Endometrium (tissue), 2 donors: ENCODE data around the gene KRT33A.

Experiments used
- FAIRE-seq: peaks from 2 replicates; lab custom pipeline; 2012; peaks lifted over from hg19 to GRCh38; lab: Jason Lieb, UNC
- donor health status: control.
- donor health status: control.

Gene KRT33A

DNA sequence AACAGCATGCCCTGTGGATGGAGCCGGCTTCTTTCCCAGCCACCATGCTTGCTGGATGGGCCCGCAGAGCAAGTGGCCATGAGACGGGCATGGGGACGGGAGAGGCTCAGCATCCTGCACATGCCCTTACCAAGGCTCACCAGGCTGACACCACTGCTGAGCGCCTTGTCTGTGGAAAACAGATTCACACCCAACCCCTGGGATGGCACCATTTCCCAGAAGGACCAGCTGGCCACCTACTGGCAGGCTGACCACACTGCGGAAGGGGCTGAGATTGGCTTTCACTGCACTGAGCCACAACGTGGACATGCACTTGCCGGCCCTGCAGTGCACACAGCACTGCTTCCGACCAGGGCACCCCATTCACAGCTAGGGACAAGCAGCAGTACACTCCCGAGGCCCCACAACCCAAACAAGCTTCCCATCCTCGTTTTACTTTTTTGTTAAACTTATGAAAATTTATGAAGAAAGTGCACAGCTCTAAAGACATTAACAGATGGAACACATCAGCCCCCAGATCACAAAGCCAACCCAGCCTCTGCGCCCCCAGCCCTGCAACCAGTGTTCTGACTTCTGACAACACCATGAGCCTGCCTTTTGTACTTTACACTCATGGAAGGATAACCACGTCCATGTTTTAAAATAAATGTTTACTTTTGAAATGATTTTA lies 21.2 kb downstream of the KRT33A start:
- no peak for FAIRE-seq

DNA sequence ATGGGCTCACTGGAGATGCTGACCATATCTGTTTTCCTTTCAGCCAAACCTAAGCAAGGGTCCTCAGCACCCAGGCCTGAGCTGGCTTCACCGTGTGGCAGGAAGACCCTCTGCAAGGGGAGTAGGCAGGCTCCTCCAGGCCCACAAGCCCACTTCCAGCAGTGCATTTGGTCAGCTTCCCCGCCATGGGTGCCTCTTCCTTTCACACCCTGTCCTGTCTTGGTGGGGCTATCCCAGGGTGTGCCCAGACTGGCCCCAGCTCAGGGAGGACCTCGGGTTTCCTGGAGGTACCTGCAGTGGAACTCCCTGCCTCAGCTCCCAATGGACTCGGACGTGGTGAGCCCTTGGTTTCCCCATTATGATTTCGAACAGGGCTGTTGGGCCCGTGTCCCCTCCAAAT lies 22.4 kb downstream of the KRT33A start:
- FAIRE-seq = no peak

DNA sequence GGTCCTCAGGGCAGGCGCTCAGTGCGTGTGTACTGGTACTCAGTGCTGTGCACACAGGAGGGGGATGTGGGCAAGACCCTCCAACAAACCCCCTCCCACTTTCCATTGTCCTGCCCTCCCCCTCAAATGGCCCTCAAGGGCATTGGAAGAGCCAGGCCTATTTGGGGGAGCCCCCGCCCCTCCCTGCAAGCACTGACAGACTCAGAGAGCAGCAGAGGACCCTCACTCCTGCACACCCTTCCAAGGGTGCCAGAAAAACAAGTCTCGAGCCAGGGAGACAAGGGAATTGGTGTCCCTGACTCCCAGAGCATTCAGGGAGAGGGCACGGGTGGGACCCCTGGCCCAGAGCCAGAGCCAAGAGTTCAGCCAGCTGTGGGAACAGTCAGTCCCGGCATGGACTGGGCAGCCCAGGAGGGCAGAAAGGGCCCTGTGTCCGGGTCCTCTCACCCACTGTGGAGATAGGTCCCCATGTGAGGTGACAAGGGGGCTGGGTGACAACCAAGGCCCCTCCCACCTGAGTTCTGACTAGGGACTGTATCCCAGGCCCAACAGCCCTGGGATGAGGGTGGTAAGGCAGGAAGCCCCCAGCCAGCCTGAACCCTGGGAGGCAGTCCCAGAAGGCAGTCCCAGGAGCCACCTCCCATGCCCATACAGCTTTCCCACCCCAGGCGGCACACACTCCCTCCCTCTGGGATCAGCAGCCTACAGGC lies 23.1 kb downstream of the KRT33A start:
- no peak for FAIRE-seq

DNA sequence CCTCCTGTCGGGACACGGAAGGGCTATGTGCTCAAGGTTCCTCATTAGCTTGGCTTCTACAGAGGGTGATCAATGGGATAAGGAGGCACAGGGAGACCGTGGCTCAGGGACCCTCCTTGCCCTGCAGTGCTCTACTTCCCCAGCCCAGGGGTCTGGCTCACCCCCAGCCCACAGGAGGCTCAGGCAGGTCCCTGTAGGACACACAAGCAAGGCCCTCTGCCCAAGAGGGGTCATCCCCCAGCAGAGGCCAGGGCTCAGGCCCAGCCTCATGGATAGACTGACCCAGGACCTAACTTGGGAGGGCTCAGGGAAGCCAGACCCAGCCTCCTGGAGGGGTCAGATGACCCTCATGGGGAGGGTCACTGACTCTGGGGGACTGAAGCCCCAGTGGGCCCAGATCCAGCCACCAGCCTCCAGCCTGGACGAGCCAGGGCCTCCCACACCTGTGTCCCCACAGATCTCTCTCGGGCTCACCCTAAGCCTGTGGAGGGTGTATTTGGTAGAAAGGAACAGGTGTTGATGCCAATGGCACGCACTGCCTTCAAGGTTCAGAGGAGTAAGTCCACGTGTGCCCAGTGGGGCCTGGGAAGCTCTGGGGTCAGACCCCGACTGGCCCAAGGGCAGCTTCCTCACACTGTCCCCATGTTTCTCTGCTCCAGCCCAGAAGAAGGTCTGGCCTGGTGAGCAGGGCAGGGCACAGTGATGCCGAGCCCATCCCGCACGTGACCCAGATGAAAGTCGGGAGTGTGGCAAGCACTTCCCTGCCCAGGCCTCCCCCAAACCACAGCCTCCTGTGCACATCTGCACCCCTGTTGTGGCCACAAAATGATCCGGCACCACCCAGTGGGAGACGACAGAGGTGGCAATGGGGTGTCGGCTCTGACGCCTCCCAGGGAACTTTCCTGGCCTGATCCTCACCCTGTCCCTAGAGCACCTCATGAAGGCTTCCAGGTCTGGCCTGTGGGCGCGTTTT lies 24.2 kb downstream of the KRT33A start:
- no peak for FAIRE-seq

DNA sequence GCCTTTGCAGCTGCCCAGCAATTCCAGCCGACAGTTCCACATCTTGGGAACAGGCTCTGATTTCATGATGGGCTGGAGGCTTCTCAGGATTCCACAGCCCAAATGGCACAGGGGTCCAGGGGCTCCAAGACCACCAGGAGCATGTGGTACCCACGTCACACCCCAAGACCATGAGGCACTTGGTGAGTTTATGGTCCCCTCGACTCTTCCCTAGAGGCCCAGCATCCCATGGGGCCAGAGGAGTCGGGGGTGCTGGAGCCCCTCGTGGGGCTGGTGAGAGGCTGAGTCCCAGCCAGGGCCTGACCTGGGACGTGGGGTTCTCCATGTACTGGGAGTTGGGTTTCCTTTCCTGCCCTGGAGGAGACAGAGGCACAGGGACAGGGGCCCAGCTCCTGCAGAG lies 25.0 kb downstream of the KRT33A start:
- FAIRE-seq = no peak

DNA sequence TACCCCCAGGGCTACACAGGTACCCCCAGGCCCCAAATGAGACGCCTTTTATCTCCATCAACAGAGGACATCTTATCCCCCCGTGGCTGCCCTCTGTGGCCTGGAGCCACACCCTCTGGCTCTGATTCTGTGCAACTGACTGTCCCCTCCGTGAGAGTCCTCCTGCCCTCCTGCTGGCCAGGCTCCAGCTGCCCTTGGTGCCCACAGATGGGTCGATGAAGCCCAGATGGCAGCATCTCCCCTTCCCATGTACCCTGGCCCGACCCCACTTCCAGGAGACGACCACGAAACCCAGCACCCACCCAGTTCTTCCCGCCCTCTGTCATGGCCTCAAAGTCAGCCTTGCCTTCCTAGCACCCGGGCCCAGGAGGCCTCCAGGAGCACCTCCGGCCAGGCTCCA lies 25.5 kb downstream of the KRT33A start:
- FAIRE-seq = no peak

DNA sequence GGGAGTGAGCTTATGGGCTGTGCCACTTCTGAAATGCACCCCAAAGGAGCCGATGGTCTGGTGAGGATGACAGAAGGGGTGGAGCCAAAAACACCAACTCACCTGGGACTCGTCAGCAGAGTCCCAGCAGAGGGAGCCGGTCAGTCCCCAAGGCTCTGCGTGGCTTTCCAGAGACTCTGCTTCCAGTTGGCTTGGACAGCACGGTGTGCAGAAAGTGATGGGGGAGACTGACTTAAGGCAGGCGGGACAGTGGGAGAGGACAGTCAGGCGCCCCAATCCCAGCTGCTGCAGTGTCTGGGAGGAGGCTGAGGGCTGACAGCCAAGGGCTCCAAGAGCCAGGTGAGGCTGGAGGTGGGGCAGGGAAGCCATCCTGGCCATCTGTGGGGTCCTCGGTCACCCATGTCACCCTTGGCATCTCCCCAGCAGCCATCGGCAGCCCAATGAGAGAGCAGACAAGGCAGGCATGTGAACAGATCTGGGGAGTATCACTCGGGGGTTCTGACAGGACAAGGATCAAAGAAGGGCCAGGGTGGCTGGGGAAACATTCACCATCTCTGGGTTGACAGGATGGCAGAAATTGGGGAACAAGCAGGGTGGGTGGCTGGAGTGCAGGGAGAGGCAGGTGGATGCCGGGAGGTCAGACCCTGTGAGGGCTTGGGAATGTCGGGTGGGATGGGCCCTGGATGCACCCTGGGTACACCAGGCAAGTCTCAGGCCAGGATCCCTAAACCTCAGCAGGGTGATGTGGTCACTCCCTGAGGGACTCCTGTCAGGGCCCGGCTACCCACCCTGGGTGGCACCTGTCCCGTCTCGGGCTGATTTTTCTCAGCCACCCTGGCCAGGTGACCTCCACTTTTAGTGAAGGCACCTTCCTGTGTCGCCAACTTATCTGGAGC lies 26.2 kb downstream of the KRT33A start:
- FAIRE-seq = no peak

DNA sequence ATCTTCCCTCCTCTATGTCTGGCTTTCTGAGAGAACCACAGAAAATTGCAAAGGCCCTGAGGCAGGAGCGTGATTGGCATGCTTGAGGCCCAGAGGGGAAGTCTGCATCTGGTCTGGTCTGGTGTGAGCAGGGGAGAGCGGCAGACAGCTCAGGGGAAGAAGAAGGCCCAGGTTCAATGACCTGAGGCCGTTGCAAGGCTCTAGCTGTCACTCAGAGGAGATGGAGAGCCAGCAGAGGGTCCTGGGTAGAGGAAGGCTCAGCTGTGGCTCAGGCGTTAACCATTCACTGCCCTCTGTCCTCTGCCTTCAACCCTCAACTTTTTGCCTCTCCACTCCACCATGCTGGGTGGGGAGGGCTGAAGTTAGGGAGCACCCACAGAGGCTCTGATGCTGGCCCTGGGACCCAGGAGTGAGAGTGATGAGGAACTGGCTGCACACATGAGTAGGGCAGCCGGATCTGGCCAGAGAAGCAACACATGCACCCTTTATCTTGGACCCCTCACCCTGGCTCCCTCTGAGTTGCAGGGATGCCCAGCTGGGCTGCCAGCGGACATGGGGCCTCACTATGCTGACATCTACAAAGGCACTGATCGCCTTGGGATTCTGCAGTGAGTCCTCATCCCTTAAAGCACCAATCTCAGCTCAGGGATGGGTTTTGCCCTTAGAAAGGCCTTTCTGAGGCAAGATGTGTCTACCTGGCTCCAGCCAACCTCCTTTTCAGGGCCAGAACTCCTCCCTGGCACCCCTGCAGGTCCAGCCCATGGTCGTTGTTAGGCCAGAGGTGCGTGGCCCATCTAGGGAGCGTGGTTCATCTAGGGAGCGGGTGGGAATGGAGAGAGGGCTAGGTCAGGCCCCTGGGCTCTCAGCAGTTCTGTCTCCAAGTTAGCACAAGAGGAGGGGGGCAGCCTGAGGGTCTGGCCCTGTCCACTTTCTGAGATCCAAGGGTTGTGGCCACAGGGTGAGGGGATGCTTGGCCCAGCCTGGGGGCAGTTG lies 27.4 kb downstream of the KRT33A start:
- no peak for FAIRE-seq

DNA sequence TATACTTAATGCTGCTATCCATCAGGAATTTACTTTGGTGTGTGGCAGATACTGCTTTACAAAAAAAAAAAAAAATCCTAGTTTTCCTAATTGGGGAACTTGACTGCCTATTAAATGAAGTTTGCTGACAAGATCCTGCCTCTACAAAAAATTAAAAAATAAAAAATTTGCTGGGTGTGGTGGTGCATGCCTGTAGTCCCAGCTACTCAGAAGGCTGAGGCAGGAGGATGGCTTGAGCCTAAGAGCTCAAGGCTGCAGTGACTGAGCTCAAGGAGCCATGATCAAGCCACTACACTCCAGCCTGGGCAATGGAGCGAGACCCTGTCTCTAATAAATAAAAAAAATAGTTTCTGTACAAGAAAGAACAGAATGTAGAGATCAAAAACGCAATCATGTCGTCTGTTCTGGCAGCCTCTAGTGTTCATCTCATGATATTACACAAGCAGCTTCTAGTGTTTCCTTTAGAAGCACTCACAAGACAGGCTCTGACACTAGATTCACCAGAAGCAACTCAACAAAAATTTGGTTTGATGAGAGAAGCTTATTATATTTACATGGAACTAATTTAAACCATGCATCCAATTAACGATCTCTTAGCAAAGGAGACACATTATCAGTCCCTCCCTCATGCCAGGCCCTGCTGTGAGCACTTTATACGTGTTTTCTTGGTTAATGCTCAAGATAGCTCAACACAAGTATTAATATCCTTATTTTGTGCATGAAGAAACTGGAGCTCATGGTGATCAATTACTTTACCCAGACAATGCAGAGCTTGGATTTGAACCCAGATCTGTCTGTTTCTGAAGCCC lies 28.3 kb downstream of the KRT33A start:
- peak; percentile 29 for FAIRE-seq

DNA sequence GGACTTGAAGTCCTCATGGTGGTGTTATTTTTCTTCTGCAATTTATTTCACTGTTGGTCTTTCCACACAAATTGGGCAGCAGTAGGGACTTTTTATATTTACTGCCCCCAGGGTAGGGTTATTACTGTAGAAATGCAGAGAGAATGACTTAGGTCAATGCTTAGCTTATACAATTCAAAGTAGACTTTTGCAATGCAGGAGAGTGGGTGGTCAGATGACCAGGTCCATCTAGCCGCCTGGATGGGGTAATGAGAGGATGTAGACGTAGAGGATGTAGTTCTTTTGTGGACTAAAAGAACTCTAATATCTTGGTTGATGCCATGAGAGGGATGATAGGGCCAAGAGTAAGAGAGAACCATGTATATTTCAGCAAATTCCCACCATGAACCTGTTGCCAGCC lies 32.4 kb downstream of the KRT33A start:
- FAIRE-seq = no peak

DNA sequence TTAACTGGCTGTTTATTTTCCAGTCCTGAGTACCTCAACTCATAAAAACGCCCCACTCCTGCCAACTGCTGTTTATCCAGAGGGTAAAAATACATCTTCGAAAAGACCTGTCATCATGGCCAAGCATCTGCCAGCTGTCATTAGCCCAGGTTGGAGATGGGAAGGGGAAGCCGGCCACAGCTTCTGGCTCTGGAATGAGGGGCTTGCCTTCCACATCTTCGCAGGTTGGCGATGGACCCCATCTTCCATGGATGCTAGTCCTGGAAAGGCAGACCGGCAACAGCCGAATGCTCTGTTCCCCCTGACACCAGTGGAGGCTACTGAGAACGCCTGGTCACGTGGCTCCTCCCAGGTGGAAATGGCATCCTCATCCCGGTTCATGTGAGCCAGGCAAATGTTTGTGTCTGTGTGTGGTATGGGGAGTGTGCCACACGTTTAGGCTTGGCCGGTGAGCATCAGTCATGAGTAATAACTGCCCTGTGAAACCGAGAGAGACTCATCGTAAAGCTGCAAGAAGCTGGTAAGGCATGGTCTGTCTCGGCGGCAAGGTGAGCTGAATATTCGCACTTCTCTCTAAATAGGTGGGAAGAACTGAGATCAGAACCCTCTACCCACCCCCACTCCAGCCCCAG lies 34.7 kb downstream of the KRT33A start:
- FAIRE-seq = no peak

DNA sequence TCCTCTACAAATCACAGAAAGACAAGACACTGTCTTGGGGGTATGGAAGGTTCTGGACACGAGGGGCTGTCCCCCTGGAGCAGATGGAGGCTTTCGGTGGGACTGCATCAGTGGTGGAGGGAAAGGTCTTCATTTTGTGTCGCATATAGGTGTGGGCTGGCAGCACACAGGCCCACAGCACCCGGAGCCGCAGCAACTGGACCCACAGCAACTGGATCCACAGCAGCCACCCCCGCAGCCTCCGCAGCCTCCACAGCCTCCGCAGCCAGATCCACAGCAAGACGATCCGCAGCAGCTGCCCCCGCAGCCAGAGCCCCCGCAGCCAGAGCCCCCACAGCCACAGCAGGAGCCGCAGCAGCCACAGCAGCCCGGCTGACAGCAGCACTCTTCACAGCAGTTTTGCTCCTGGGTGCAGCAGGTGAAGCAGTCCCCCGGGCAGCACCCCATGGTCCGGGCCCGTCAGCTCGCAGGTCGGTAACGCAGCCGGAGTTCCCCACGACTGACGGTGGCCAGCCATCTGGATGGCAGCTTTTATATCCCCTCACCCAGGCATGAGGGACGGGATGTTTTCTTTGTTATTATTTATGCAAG lies 35.3 kb downstream of the KRT33A start, which contains the start of gene KRTAP17-1:
TSS of gene KRTAP17-1 (minus strand) at position 507 of the 591 bp plus-strand sequence. CDS start at position 447, 60 bp downstream.
- no peak for FAIRE-seq

DNA sequence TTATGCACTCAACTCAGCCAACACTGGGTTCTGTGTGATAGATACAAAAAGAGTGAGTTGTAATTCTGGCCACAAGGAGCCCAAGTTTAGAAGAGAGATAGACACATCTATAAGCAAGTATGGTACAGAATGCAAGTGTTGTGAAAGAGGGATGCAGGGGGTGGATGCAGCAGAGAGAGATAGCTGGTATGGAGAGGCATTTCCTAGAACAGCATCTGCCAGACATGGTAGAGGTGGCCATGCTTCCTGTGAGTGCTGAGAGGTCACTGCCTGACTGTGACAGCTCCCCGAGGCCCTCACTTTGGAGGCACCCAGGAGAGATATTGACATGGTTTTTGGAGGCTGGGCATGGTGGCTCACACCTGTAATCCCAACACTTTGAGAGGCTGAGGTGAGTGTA lies 39.5 kb downstream of the KRT33A start:
- no peak for FAIRE-seq

DNA sequence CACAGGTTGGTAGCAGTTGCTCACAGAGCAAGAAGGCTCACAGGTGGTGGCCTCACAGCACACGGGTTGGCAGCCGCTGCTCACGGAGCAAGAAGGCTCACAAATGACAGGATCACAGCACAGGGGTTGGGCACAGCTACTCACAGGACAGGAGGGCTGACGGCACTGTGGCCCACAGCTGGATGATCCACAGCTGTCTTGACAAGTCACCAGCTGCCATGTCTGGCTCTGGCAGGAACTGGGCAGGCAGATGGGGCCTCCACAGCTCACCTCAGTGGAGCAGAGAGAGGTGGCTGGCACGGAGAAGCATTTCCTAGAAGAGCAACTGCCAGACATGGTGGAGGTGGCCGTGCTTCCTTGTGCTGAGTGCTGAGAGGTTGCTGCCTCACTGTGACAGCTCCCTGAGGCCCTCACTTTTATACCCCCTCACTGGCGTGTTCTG lies 41.7 kb downstream of the KRT33A start, which contains the start of gene KRTAP16-1:
TSS of gene KRTAP16-1 (minus strand) at position 392 of the 442 bp plus-strand sequence. CDS start at position 336, 56 bp downstream.
- no peak for FAIRE-seq

DNA sequence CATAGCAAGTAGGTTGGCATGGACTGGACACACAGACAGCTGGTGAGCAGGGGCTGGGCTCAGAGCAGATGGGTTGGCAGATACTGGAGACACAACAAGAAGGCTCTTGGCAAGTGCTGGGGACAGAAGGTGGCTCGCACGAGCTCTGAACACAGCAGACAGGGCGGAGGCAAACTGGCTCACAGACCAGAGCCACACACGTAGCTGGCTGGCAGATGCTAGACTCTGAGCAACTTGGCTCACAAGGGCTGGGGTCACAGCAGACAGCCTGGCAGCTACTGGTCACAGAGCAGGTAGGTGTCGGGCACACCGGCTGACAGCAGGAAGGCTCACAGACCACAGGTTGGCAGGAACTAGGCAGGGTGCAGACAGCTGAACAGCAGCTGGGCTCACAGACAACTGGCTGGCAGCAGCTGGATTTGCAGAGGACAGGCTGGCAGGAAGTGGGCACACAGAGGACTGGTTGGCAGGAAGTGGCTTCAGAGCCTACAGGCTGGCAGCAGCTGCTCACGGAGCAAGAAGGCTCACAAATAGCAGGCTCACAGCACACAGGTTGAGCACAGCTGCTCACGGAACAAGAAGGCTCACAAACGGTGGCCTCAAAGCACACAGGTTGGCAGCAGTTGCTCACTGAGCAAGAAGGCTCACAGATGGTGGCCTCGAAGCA lies 42.2 kb downstream of the KRT33A start:
- FAIRE-seq = no peak

DNA sequence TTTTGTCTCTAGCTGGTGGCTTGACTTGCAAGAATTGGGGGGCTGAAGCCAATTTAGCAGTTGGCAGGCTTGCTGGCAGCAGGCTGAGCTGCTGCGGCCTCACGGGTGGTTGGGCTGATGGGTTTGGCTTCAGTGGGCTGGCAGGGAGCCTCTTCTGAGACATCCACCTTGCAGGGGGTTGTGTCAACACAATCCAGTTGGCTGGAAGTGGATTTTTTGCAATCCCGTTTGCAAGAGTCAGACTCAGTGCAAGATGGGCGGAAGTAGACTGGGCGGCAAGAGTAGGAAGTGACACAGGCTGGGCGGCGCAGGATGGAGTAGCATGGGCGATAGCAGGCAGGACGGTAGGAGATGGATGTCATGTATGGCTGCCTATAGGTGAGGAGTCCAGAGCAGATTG lies 43.0 kb downstream of the KRT33A start:
- FAIRE-seq = no peak

DNA sequence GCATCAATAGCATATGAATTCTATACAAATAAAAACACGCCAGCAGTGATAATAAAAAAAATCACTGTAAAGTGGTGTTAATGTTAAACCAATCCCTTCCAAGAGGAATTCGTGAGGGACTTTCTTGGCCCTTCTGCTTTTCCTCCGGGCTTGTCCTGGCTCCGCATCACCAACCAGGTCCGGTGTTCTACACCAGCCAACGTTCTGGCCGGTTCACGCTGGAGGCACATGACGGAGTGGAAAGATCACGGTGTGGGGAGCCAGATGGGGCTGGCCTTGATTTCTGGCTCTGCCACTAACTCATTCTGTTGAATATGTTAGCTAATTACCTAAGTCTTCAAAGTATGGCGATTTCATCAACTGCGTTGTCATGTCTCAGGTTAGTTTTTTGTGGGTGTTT lies 46.5 kb downstream of the KRT33A start:
- no peak for FAIRE-seq

DNA sequence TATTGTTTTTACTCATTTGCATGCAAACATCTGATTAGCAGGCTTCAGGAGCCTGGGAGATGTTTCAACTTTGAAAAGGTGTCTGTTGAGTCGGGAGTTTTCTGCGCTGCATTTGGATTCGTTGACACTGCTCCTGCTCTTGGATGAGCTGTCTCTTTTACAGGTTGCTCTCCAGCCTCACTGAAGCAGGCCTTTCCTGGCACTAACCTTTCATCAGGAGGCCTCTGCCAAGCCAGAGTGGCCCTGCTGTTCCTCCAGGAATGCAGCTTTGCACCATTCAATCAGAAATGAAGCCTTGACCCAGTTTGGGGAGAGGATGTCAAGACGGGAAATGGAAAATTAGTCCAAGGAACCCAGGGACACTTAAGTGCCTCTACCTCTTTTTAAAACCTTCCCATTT lies 47.6 kb downstream of the KRT33A start:
- FAIRE-seq = no peak
